T-helper 1 cell treated with Interleukin-12 subunit alpha and Interleukin-12 subunit beta and Interleukin-4 antibody, amounts not matched to agents 30 ng/mL and 1 ng/mL, for 36 hours (primary cell): ENCODE data around the gene ZNF275. TPM values are rescaled to one million over a fixed set of nuclear protein-coding genes. Genes with fewer than 3 reads are reported as not detected.
"Not testable (repeated sequence)": the region's sequence is repeated elsewhere in the genome, so short reads cannot be mapped to it uniquely, and the experiment has no call there.

Source experiments
- intact Hi-C: fragments of 100-400 bp; cut with micrococcal nuclease; formaldehyde crosslinking; loops from one replicate; pipeline ENCODE4 v1.15.1; 2024
- total RNA-seq: library from RNA; stranded (reverse); gene quantifications from 2 replicates; pipeline ENCODE4 v1.2.3, GENCODE V29; 2022

The ZNF275 gene
- total RNA-seq, 1 donor from 2014 or later, result 24.3 TPM

DNA sequence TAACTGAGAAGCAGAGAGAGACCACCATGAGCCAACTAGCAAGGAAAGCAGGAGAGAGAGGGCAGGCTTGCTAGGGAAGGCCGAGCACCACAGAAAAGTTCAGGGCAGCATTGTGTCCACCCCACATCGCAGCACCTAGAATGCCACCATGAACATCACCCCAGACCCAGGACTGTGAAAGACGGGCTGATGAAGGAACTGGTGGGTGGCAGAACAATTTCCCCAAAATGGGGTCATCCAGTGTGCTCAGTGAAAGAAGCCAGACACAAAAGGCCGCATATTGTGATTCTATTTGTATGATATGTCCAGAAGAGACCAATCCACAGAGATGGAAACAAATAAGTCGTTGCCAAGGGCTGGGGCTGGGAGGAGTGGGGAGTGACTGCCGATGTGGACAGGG lies 50.4 kb downstream of the ZNF275 start:
- intact Hi-C loops, result no loop called here

GRCh38 chrX:153384973-153385372 lies 51.0 kb downstream of the ZNF275 start:
- intact Hi-C loops, result not testable (repeated sequence)

- intact Hi-C loops, result no loop called here
Observed at GRCh38 chrX:153386097-153386496, 52.1 kb downstream of the ZNF275 start.

DNA sequence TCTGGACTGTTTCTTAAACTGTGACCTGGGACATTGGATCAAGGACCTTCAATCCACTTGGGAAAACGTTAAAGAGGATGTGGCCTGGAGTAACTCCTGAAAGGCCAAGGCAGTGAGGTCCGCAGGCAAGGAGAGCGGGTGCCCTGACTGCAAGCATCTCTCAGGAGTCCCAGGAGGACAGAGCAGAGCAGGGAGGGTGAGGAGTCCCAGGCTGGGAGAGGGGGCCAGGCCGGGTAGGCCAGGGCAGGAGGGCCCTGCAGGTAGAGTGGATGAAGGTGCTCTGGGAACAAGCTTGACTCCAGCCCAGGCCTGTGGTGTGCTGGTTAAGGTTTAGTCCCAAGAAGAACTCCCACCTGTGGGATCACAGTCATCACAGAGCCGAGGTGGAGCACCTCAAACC lies 53.4 kb downstream of the ZNF275 start:
- intact Hi-C loops, result no loop called here

- intact Hi-C loops, result no loop called here
Observed at GRCh38 chrX:153387987-153388721, 54.2 kb downstream of the ZNF275 start.

DNA sequence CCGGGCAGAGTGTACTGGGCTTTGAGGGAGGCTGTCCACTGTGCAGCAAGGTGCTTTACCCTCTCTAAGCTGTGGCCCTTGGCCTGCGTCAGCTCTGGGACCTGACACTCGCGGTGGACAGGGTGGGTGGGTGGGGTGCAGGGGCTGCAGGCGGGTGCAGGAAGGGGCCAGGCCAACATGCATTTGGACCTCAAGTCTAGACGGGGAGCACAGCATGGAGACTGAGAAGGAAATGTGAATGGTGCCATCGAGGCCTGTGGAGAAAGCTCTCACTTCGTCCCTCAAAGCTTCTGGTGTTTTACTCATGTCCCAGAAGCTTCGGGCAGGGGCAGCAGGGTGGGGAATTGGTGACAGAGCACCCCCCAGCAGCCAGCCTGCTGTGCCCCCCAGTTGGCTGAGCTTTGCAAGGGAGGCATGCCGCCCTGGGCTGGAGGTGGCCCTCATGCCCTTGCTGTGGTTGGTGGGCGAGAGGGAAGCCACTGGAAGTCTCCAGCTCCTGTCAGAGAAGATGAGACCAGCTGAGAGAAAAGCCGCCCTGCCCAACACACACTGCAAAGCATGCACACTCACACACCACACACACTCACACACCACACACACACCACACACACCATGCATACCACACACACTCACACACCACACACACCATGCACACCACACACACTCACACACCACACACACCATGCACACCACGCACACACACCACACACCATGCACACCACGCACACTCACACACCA lies 54.9 kb downstream of the ZNF275 start:
- intact Hi-C loops, result no loop called here

- intact Hi-C loops, result not testable (repeated sequence)
Observed at GRCh38 chrX:153389460-153389768, 55.5 kb downstream of the ZNF275 start.

DNA sequence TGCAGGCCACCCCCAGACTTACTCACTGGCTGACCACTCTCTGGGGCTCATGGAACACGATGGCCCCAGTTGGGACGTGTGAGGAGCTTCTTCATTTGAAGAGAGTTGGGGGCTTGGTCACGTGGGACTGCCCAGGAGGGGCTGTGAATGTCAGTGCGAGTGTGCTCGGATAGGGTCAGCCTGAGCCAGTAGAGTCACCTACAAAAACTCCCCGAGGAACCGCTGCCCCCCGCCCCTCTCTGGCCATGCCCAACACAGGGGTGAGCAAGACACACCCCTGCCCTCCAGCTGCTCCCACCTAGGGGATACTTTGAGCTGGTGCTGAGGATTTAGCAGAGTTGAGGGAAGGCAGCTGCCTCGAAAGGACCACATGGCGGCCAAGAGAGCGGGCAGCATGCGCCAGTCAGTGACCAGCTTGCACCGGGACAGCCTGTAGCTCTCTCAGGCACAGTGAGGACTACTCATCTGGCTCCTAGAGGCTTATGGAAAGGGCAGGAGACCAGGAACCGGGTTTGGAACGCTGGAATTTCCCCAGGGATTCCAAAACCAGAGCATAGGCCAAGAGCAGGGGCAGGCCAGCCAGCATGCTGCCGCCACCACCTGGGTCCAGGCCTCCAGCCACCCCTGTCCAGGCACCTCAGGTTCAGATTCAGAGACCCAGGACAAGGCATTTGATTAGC lies 58.8 kb downstream of the ZNF275 start:
- intact Hi-C loops, result no loop called here

- intact Hi-C loops, result no loop called here
Observed at GRCh38 chrX:153394612-153395011, 60.7 kb downstream of the ZNF275 start.

DNA sequence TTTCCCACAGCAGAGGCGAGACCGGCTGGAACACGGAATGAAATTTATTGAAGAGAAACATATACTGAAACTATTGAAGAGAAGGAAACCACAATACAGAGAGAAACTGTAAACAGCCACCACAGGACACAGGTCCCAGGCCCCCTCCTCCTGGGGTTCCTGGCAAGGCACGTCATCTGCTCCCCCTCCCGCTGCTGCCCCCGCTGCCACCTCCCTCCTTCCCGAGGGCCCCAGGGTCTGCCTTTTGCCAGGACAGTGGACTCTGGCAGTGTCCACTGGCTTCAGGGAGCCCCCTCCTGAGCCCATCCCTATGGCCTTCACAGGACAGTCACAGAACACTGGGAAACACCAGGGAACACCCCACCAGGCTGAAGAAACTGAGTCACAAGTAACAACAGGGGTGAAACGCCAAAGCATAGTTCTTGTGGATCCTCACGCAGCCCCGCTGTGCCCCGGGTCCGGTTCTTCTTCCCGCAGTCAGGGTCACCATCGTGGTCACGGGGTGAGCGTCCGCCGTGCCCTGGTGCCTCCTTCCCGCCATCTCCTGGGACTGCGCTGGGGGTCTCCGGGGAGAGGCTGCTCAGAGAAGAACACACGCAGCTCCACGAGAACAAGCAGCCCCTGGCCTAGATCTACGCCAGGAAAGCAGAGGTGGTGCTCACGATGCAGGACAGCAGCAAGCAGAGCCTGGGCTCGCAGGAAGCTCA lies 61.8 kb downstream of the ZNF275 start:
- intact Hi-C loops, result no loop called here

GRCh38 chrX:153396320-153397195 lies 62.6 kb downstream of the ZNF275 start:
- intact Hi-C loops, result no loop called here

GRCh38 chrX:153397256-153397960 lies 63.5 kb downstream of the ZNF275 start:
- intact Hi-C loops, result no loop called here

GRCh38 chrX:153398275-153398960 lies 64.5 kb downstream of the ZNF275 start:
- intact Hi-C loops, result no loop called here

GRCh38 chrX:153400146-153401132 lies 66.5 kb downstream of the ZNF275 start:
- intact Hi-C loops, result loop anchor here (1.0 to 5.0 kb wide), 3 partner anchors 66 to 443 kb away; partner anchors contain the start of gene ZNF275

- intact Hi-C loops, result loop anchor here (2.0 to 5.0 kb wide), 2 partner anchors 66 to 444 kb away; partner anchors contain the start of gene ZNF275
Observed at GRCh38 chrX:153401133-153401764, 67.3 kb downstream of the ZNF275 start, which contains the start of gene PNMA6E. TSS of gene PNMA6E (minus strand) at chrX:153401350. CDS start at chrX:153398849, 2,501 bp downstream.
